ENCODE measurements around the gene CACNB4.

Gene CACNB4

GRCh38 chr2:151845481-151845880 is 253.4 kb downstream of the CACNB4 start:
- no peak for DNase-seq

GRCh38 chr2:151844211-151844896 is 254.5 kb downstream of the CACNB4 start:
- DNase-seq = no peak

- no peak for DNase-seq
These were observed 255.2 kb downstream of the CACNB4 start for GRCh38 chr2:151843691-151844061.

GRCh38 chr2:151842830-151843690 is 255.8 kb downstream of the CACNB4 start:
- DNase-seq = no peak

GRCh38 chr2:151841047-151841424 is 257.8 kb downstream of the CACNB4 start:
- DNase-seq = no peak

GRCh38 chr2:151840216-151841046 is 258.4 kb downstream of the CACNB4 start:
- no peak for DNase-seq

- no peak for DNase-seq
These were observed 260.9 kb downstream of the CACNB4 start for GRCh38 chr2:151837926-151838325.

GRCh38 chr2:151833984-151834383 is 264.9 kb downstream of the CACNB4 start:
- DNase-seq = no peak

GRCh38 chr2:151830961-151831360 is 267.9 kb downstream of the CACNB4 start:
- DNase-seq = no peak

GRCh38 chr2:151828890-151829324 is 269.9 kb downstream of the CACNB4 start:
- no peak for DNase-seq

GRCh38 chr2:151828143-151828889 is 270.5 kb downstream of the CACNB4 start, which contains the start of gene ARL5A:
Gene ARL5A (minus strand): TSS chr2:151828421. CDS start chr2:151828176, 245 bp downstream.
- peak; percentile 74 to 92 (median 91) for DNase-seq

- peak in 3 of 4 experiments; percentile 9 to 40 (median 23) for DNase-seq
These were observed 271.2 kb downstream of the CACNB4 start for GRCh38 chr2:151827564-151828142.

- DNase-seq = no peak
These were observed 272.1 kb downstream of the CACNB4 start for GRCh38 chr2:151826737-151827157.

GRCh38 chr2:151824886-151825285 is 274.0 kb downstream of the CACNB4 start:
- no peak for DNase-seq

GRCh38 chr2:151823651-151824050 is 275.2 kb downstream of the CACNB4 start:
- DNase-seq = no peak

- DNase-seq = no peak
These were observed 278.9 kb downstream of the CACNB4 start for GRCh38 chr2:151819920-151820319.

GRCh38 chr2:151817929-151818328 is 280.9 kb downstream of the CACNB4 start:
- DNase-seq = no peak

- no peak for DNase-seq
These were observed 282.0 kb downstream of the CACNB4 start for GRCh38 chr2:151816843-151817242.

- DNase-seq = no peak
These were observed 282.9 kb downstream of the CACNB4 start for GRCh38 chr2:151815821-151816489.

GRCh38 chr2:151810489-151810888 is 288.4 kb downstream of the CACNB4 start:
- no peak for DNase-seq

- DNase-seq = no peak
These were observed 289.8 kb downstream of the CACNB4 start for GRCh38 chr2:151809073-151809383.
